Measurements from ENCODE around the gene TGFBR3. TPM values are rescaled to one million over a fixed set of nuclear protein-coding genes. Genes with fewer than 3 reads are reported as not detected.

The TGFBR3 gene
- total and polyA plus RNA-seq, 2 of the 13 experiments (the other 11 are each of a cell fraction or from before 2014, with no cell fraction given) = 76.5 to 195 TPM

DNA sequence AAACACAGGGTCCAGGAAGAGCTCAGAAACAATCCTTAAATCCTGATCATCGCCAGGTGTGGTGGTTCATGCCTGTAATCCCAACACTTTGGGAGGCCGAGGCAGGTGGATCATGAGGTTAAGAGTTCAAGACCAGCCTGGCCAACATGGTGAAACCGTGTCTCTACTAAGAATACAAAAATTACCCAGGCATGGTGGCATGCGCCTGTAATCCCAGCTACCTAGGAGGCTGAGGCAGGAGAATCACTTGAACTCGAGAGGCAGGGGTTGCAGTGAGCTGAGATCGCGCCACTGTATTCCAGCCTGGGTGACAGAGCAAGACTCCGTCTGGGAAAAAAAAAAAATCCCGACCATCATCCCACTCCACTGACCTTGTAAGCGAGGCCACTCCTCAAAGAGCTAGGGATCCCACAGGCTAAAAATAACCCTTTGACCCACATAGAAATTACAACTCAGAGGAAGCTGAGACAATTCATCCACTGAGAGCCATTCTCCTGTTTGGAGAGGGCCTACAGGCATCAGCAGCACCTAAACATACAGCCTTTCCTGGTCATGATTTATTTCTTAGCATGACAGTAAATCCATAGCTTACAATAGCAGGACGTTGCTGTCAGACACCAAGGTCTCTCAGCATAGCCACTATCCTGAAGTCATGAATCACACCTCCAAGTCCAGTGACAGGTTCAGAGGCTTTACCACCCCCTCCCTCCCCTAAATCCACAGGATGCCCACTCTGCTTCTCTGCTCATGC lies 66.7 kb downstream of the TGFBR3 start (continued):
- TF ChIP-seq HNF4G (IDR thresholded peaks at IDR 0.05; ENCODE audit: borderline replicate concordance, low read depth, low read length) (no peak), HNF4G (CRISPR knock-in tag; IDR thresholded peaks at IDR 0.05; ENCODE audit: borderline replicate concordance, low read depth) (no peak), MEIS2 (CRISPR knock-in tag; IDR thresholded peaks at IDR 0.05) (0 out of 2 replicates have a peak, but pooled peaks have one; percentile 44), GATAD1 (CRISPR knock-in tag; IDR thresholded peaks at IDR 0.05) (no peak), ARNT2 (CRISPR knock-in tag; IDR thresholded peaks at IDR 0.05; ENCODE audit: low read depth) (no peak), RAD21 (CRISPR knock-in tag; IDR thresholded peaks at IDR 0.05) (no peak), HNF4A (CRISPR knock-in tag; IDR thresholded peaks at IDR 0.05) (no peak), HOXA9 (CRISPR knock-in tag; IDR thresholded peaks at IDR 0.05; ENCODE audit: borderline replicate concordance) (0 out of 2 replicates have a peak, but pooled peaks have one; percentile 45), RFXANK (CRISPR knock-in tag; IDR thresholded peaks at IDR 0.05) (no peak), ZNF431 (CRISPR knock-in tag; IDR thresholded peaks at IDR 0.05; ENCODE audit: borderline replicate concordance, low read depth) (no peak), RERE (CRISPR knock-in tag; IDR thresholded peaks at IDR 0.05; ENCODE audit: low read depth) (no peak), SALL1 (CRISPR knock-in tag; IDR thresholded peaks at IDR 0.05) (no peak), BATF2 (CRISPR knock-in tag; IDR thresholded peaks at IDR 0.05) (no peak), BCL6 (CRISPR knock-in tag; IDR thresholded peaks at IDR 0.05) (no peak), KLF16 (CRISPR knock-in tag; IDR thresholded peaks at IDR 0.05) (no peak), ZNF33A (CRISPR knock-in tag; IDR thresholded peaks at IDR 0.05; ENCODE audit: borderline replicate concordance) (no peak)
- TF ChIP-seq, protein P1, sequence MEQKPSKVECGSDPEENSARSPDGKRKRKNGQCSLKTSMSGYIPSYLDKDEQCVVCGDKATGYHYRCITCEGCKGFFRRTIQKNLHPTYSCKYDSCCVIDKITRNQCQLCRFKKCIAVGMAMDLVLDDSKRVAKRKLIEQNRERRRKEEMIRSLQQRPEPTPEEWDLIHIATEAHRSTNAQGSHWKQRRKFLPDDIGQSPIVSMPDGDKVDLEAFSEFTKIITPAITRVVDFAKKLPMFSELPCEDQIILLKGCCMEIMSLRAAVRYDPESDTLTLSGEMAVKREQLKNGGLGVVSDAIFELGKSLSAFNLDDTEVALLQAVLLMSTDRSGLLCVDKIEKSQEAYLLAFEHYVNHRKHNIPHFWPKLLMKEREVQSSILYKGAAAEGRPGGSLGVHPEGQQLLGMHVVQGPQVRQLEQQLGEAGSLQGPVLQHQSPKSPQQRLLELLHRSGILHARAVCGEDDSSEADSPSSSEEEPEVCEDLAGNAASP (CRISPR knock-in tag; IDR thresholded peaks at IDR 0.05; ENCODE audit: borderline replicate concordance) = peak; percentile 32; the same call in 1 of the 2 replicates
- TF ChIP-seq, protein P2, sequence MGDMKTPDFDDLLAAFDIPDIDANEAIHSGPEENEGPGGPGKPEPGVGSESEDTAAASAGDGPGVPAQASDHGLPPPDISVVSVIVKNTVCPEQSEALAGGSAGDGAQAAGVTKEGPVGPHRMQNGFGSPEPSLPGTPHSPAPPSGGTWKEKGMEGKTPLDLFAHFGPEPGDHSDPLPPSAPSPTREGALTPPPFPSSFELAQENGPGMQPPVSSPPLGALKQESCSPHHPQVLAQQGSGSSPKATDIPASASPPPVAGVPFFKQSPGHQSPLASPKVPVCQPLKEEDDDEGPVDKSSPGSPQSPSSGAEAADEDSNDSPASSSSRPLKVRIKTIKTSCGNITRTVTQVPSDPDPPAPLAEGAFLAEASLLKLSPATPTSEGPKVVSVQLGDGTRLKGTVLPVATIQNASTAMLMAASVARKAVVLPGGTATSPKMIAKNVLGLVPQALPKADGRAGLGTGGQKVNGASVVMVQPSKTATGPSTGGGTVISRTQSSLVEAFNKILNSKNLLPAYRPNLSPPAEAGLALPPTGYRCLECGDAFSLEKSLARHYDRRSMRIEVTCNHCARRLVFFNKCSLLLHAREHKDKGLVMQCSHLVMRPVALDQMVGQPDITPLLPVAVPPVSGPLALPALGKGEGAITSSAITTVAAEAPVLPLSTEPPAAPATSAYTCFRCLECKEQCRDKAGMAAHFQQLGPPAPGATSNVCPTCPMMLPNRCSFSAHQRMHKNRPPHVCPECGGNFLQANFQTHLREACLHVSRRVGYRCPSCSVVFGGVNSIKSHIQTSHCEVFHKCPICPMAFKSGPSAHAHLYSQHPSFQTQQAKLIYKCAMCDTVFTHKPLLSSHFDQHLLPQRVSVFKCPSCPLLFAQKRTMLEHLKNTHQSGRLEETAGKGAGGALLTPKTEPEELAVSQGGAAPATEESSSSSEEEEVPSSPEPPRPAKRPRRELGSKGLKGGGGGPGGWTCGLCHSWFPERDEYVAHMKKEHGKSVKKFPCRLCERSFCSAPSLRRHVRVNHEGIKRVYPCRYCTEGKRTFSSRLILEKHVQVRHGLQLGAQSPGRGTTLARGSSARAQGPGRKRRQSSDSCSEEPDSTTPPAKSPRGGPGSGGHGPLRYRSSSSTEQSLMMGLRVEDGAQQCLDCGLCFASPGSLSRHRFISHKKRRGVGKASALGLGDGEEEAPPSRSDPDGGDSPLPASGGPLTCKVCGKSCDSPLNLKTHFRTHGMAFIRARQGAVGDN (CRISPR knock-in tag; IDR thresholded peaks at IDR 0.05) = peak; percentile 24; the same call in 1 of the 2 replicates
